Measurements from ENCODE around the gene NUP214.

NUP214 gene

DNA sequence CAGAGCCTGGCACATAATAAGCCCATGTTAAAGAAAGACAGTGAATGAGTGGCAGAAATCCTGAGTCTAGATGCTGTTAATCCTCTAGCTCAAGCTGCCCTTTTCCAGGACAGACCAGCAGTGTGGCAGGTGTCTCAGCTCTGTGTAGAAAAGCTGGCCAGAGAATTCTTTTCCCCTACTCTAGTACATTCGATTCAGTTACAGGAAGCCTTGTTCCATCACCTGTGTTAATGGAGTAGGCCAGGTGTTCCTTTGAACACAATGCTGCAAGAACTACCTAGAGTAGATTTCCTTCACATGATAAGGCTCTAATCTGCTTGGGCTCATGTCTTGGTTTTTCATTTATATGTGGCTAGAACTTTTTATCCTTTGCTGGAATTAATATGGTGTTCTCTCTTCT, 52.5 kb downstream of the NUP214 start:
- Histone ChIP-seq H3K27ac (ENCODE audit: low read depth, low read length) (no peak overlapping the region), H3K56ac (ENCODE audit: low read length) (no peak overlapping the region), H3K18ac (ENCODE audit: low read length) (no peak overlapping the region), H3K27me3 (ENCODE audit: insufficient read depth, low read length, poor library complexity) (no peaks in the 10 kb centered on the region), H3K79me2 (ENCODE audit: control insufficient read depth, insufficient read depth, low read length) (no peaks in the 10 kb centered on the region), H4K8ac (ENCODE audit: low read depth, low read length) (no peak overlapping the region), H2AK5ac (ENCODE audit: low read length) (no peak overlapping the region), H2BK5ac (ENCODE audit: low read length) (no peak overlapping the region), H3K23ac (ENCODE audit: low read length) (no peak overlapping the region), H3K4ac (ENCODE audit: low read depth, low read length) (no peak overlapping the region), H3K36me3 (ENCODE audit: control insufficient read depth, insufficient read depth, low read length) (peaks cover 12% of the 10 kb centered on the region), H3K9ac (ENCODE audit: low read length) (no peak overlapping the region), H2BK120ac (ENCODE audit: low read depth, low read length) (no peak overlapping the region), H2BK15ac (replicated peaks; ENCODE audit: low read depth) (no peak overlapping the region), H3K79me1 (ENCODE audit: low read length) (no peaks in the 10 kb centered on the region), H3K4me2 (ENCODE audit: low read length) (no peak overlapping the region), H3K4me3 (ENCODE audit: low read length) (no peak overlapping the region), H4K5ac (ENCODE audit: low read length) (no peak overlapping the region), H3K4me1 (ENCODE audit: control insufficient read depth, low read depth, low read length) (no peaks in the 10 kb centered on the region)
- peak; percentile 8 for DNase-seq
- WGBS (ENCODE audit: extremely low coverage, insufficient coverage, low lambda C conversion rate): no CpG with 5 or more reads among the region's 1 CpG

DNA sequence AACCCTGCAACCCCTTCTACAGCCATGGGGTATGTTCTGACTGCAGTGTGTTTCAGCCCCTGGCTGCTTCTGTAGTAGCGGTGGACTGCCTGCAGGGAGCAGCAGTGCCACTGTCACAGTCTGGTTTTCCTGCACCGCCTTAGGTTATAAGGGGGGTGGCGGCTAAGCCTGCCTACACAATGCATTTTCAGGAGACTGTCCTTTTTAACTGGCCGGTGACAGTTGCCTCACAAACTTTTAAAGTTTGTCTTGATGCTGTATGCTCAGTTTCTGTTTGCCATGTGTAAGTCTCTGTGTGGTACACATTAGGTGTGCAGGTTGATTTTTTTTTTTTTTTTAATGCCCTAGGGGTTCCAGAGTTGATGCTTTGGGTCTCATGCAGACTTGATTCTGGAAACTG, 53.0 kb downstream of the NUP214 start:
- Histone ChIP-seq H3K4me2 (ENCODE audit: low read length) (no peak overlapping the region), H3K4ac (ENCODE audit: low read depth, low read length) (no peak overlapping the region), H3K9ac (ENCODE audit: low read length) (no peak overlapping the region), H3K27ac (ENCODE audit: low read depth, low read length) (no peak overlapping the region), H3K23ac (ENCODE audit: low read length) (no peak overlapping the region), H4K8ac (ENCODE audit: low read depth, low read length) (no peak overlapping the region), H3K79me2 (ENCODE audit: control insufficient read depth, insufficient read depth, low read length) (no peaks in the 10 kb centered on the region), H3K56ac (ENCODE audit: low read length) (no peak overlapping the region), H3K79me1 (ENCODE audit: low read length) (no peaks in the 10 kb centered on the region), H3K4me1 (ENCODE audit: control insufficient read depth, low read depth, low read length) (no peaks in the 10 kb centered on the region), H3K4me3 (ENCODE audit: low read length) (no peak overlapping the region), H2BK15ac (replicated peaks; ENCODE audit: low read depth) (no peak overlapping the region), H3K36me3 (ENCODE audit: control insufficient read depth, insufficient read depth, low read length) (peaks cover 12% of the 10 kb centered on the region), H3K18ac (ENCODE audit: low read length) (no peak overlapping the region), H3K27me3 (ENCODE audit: insufficient read depth, low read length, poor library complexity) (no peaks in the 10 kb centered on the region), H4K5ac (ENCODE audit: low read length) (no peak overlapping the region), H2BK120ac (ENCODE audit: low read depth, low read length) (no peak overlapping the region), H2BK5ac (ENCODE audit: low read length) (no peak overlapping the region), H2AK5ac (ENCODE audit: low read length) (no peak overlapping the region)
- peak; percentile 86 for DNase-seq
- no CpG with 5 or more reads among the region's 4 CpGs for WGBS (ENCODE audit: extremely low coverage, insufficient coverage, low lambda C conversion rate)

DNA sequence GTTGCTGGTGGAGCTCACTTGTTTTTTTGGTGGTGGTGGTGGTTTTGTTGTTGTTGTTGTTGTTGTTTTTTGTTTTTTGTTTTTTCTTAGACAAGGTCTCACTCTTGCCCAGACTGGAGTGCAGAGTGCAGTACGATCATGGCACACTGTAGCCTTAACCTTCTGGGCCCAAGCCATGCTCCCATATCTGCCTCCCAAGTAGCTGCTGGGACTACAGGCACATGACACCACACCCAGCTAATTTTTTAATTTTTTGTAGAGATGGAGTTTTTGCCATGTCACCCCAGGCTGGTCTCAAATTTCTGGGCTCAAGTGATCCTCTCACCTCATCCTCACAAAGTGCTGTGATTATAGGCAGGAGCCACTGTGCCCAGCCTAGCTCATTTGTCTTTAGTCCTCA, 53.5 kb downstream of the NUP214 start:
- no peaks in the 10 kb centered on the region for H3K4me1 ChIP-seq (ENCODE audit: control insufficient read depth, low read depth, low read length)
- H2AK5ac ChIP-seq (ENCODE audit: low read length): no peak overlapping the region
- H3K4ac ChIP-seq (ENCODE audit: low read depth, low read length): no peak overlapping the region
- H3K18ac ChIP-seq (ENCODE audit: low read length): no peak overlapping the region
- H3K56ac ChIP-seq (ENCODE audit: low read length): no peak overlapping the region
- WGBS (ENCODE audit: extremely low coverage, insufficient coverage, low lambda C conversion rate): no CpG with 5 or more reads among the region's 1 CpG
- H2BK120ac ChIP-seq (ENCODE audit: low read depth, low read length): no peak overlapping the region
- no peak for DNase-seq
- no peak overlapping the region for H4K5ac ChIP-seq (ENCODE audit: low read length)
- no peak overlapping the region for H2BK15ac ChIP-seq (replicated peaks; ENCODE audit: low read depth)
- no peaks in the 10 kb centered on the region for H3K79me1 ChIP-seq (ENCODE audit: low read length)
- H3K4me2 ChIP-seq (ENCODE audit: low read length): no peak overlapping the region
- H3K4me3 ChIP-seq (ENCODE audit: low read length): no peak overlapping the region
- H4K8ac ChIP-seq (ENCODE audit: low read depth, low read length): no peak overlapping the region
- no peak overlapping the region for H2BK5ac ChIP-seq (ENCODE audit: low read length)
- H3K27me3 ChIP-seq (ENCODE audit: insufficient read depth, low read length, poor library complexity): no peaks in the 10 kb centered on the region
- peaks cover 12% of the 10 kb centered on the region for H3K36me3 ChIP-seq (ENCODE audit: control insufficient read depth, insufficient read depth, low read length)
- no peak overlapping the region for H3K23ac ChIP-seq (ENCODE audit: low read length)
- H3K9ac ChIP-seq (ENCODE audit: low read length): no peak overlapping the region
- H3K27ac ChIP-seq (ENCODE audit: low read depth, low read length): no peak overlapping the region
- H3K79me2 ChIP-seq (ENCODE audit: control insufficient read depth, insufficient read depth, low read length): no peaks in the 10 kb centered on the region

DNA sequence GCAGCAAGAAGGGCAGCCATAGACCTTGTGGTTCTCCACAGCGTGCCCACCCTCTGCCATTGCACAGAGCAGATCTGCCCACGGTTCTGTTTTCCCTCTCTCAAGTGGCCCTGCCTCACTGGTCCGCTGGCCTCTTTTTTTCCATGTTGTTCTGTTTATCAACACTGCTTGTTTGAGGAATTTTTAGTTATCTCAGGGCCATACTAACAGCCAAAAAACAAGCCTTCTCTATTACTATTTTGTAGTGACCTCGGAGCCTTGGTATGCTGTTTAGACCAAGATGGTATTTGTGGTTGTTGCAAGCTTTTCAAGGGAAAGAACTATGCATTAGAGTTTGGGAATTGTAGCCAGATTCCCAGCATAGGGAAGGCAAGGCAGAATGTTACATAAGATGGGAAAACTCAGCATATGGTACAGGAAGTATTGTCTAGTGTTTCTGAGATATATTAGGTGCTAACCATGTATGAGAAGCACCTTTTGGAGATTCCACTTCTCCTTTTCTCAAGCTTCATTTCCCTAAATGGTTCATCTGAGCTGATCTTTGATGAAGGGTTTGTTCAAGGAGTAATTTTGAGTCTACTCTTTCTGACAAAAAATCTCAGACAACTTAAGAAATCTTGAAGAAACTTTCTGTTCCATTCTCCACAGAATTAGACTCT, 54.3 kb downstream of the NUP214 start:
- Histone ChIP-seq H4K8ac (ENCODE audit: low read depth, low read length) (no peak overlapping the region), H2BK120ac (ENCODE audit: low read depth, low read length) (no peak overlapping the region), H3K27ac (ENCODE audit: low read depth, low read length) (no peak overlapping the region), H2AK5ac (ENCODE audit: low read length) (no peak overlapping the region), H3K23ac (ENCODE audit: low read length) (no peak overlapping the region), H3K18ac (ENCODE audit: low read length) (no peak overlapping the region), H3K4me2 (ENCODE audit: low read length) (no peak overlapping the region), H4K5ac (ENCODE audit: low read length) (no peak overlapping the region), H3K27me3 (ENCODE audit: insufficient read depth, low read length, poor library complexity) (no peaks in the 10 kb centered on the region), H3K56ac (ENCODE audit: low read length) (peak overlapping the region; percentile 36), H3K4me1 (ENCODE audit: control insufficient read depth, low read depth, low read length) (no peaks in the 10 kb centered on the region), H3K4ac (ENCODE audit: low read depth, low read length) (no peak overlapping the region), H3K79me2 (ENCODE audit: control insufficient read depth, insufficient read depth, low read length) (no peaks in the 10 kb centered on the region), H3K9ac (ENCODE audit: low read length) (no peak overlapping the region), H3K79me1 (ENCODE audit: low read length) (no peaks in the 10 kb centered on the region), H2BK5ac (ENCODE audit: low read length) (no peak overlapping the region), H3K4me3 (ENCODE audit: low read length) (no peak overlapping the region), H3K36me3 (ENCODE audit: control insufficient read depth, insufficient read depth, low read length) (peaks cover 9% of the 10 kb centered on the region), H2BK15ac (replicated peaks; ENCODE audit: low read depth) (no peak overlapping the region)
- WGBS (ENCODE audit: extremely low coverage, insufficient coverage, low lambda C conversion rate): no CpG with 5 or more reads among the region's 4 CpGs
- peak; percentile 88 for DNase-seq

DNA sequence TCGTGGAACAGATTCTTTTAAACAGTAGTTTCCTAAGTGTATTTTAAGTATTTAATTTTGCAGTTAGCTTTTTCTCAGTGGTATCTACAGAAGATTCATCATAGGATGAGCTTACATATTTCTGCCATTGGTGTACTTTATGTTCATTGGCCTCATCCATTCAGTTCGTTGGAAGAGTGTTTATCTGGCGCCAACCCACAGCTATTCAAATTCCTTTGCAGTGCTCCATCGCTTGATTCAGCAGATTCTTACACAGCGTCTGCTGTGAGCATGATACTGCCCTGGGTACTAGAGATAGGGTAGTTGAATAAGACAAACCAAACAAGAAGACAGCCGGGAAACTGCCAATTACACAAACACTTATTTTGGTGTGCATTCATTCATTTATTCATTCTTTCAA, 55.1 kb downstream of the NUP214 start:
- peak; percentile 6 for DNase-seq
- Histone ChIP-seq H4K5ac (ENCODE audit: low read length) (no peak overlapping the region), H2BK120ac (ENCODE audit: low read depth, low read length) (no peak overlapping the region), H3K36me3 (ENCODE audit: control insufficient read depth, insufficient read depth, low read length) (peaks cover 6% of the 10 kb centered on the region), H3K4me3 (ENCODE audit: low read length) (no peak overlapping the region), H3K27ac (ENCODE audit: low read depth, low read length) (no peak overlapping the region), H3K9ac (ENCODE audit: low read length) (no peak overlapping the region), H3K4me2 (ENCODE audit: low read length) (no peak overlapping the region), H4K8ac (ENCODE audit: low read depth, low read length) (no peak overlapping the region), H3K56ac (ENCODE audit: low read length) (no peak overlapping the region), H3K4me1 (ENCODE audit: control insufficient read depth, low read depth, low read length) (no peaks in the 10 kb centered on the region), H2BK5ac (ENCODE audit: low read length) (no peak overlapping the region), H3K27me3 (ENCODE audit: insufficient read depth, low read length, poor library complexity) (no peaks in the 10 kb centered on the region), H2BK15ac (replicated peaks; ENCODE audit: low read depth) (no peak overlapping the region), H2AK5ac (ENCODE audit: low read length) (no peak overlapping the region), H3K79me2 (ENCODE audit: control insufficient read depth, insufficient read depth, low read length) (no peaks in the 10 kb centered on the region), H3K18ac (ENCODE audit: low read length) (no peak overlapping the region), H3K4ac (ENCODE audit: low read depth, low read length) (no peak overlapping the region), H3K23ac (ENCODE audit: low read length) (no peak overlapping the region), H3K79me1 (ENCODE audit: low read length) (no peaks in the 10 kb centered on the region)
- no CpG with 5 or more reads among the region's 6 CpGs for WGBS (ENCODE audit: extremely low coverage, insufficient coverage, low lambda C conversion rate)

DNA sequence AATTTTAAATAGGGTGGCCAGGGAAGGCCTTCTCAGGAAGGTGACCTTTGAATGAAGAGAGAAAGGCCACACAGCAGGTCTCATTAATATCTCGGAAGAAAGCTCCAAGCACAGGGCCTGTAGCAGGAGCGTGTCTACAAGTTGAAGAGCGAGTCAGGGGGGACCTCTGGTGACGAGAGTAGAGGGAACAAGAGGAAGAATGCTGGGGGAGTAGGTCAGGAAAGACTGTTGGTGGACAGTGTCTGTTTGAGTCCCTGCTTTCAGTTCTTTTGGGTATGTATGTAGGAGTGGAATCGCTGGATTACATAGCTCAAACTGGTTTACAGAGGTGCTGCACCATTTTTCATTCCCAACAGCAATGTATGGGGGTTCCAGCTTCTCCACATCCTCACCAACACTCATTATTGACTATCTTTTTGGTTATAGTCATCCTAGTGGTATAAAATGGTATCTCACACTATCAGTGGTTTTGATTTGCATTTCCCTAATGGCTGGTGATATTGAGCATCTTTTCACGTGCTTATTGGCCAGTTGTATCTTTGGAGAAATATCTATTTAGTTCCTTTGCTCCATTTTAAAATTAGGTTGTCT, 55.8 kb downstream of the NUP214 start:
- Histone ChIP-seq H3K36me3 (ENCODE audit: control insufficient read depth, insufficient read depth, low read length) (peaks cover 6% of the 10 kb centered on the region), H3K27ac (ENCODE audit: low read depth, low read length) (no peak overlapping the region), H2BK15ac (replicated peaks; ENCODE audit: low read depth) (no peak overlapping the region), H3K4ac (ENCODE audit: low read depth, low read length) (peak overlapping the region; percentile 7), H3K79me2 (ENCODE audit: control insufficient read depth, insufficient read depth, low read length) (no peaks in the 10 kb centered on the region), H4K8ac (ENCODE audit: low read depth, low read length) (no peak overlapping the region), H3K18ac (ENCODE audit: low read length) (no peak overlapping the region), H2BK120ac (ENCODE audit: low read depth, low read length) (no peak overlapping the region), H3K79me1 (ENCODE audit: low read length) (no peaks in the 10 kb centered on the region), H2AK5ac (ENCODE audit: low read length) (no peak overlapping the region), H3K56ac (ENCODE audit: low read length) (no peak overlapping the region), H3K4me3 (ENCODE audit: low read length) (no peak overlapping the region), H2BK5ac (ENCODE audit: low read length) (no peak overlapping the region), H3K4me2 (ENCODE audit: low read length) (no peak overlapping the region), H3K23ac (ENCODE audit: low read length) (no peak overlapping the region), H3K27me3 (ENCODE audit: insufficient read depth, low read length, poor library complexity) (no peaks in the 10 kb centered on the region), H3K4me1 (ENCODE audit: control insufficient read depth, low read depth, low read length) (no peaks in the 10 kb centered on the region), H3K9ac (ENCODE audit: low read length) (no peak overlapping the region), H4K5ac (ENCODE audit: low read length) (no peak overlapping the region)
- WGBS (ENCODE audit: extremely low coverage, insufficient coverage, low lambda C conversion rate): no CpG with 5 or more reads among the region's 6 CpGs
- DNase-seq: peak; percentile 48
